OCI-LY3 (cell line): ENCODE data around the gene DCAF17.

Experiments used
- EZH2phosphoT487 ChIP-seq: fragments of 200-600 bp; shearing (Covaris generic); IDR thresholded peaks from 2 replicates; pipeline ENCODE4 v1.6.1; 2018; ENCODE audit warnings: antibody characterized with exemption, mixed run types, low read depth
- TF ChIP-seq, protein P1 (sequence below): fragments of 200-600, 300-600 bp; sonication (generic); IDR thresholded peaks from 2 replicates; pipeline ENCODE4 v1.5.1; 2014; ENCODE audit warnings: antibody characterized with exemption, low read length, low read depth

DNA sequence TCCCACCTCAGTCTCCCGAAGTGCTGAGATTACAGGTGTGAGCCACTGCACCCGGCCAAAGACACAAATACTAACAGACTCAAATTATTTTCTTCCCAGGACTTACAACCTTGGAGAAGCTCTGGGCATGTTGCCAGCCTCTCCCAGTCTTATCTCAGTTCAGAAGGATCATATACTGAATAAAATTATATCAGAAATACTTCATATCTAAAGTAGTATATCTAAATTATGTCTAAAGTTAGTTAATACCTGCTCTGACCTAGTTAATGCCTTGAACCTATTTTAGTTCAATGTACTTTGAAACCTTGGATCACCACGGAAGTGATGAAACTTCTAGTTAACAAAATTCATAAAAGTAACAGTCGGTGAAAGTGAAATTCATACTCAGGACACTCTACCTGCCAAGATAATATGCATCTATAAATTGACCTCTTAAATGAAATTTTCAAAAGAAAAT lies 53.8 kb downstream of the DCAF17 start:
- TF ChIP-seq, protein P1, sequence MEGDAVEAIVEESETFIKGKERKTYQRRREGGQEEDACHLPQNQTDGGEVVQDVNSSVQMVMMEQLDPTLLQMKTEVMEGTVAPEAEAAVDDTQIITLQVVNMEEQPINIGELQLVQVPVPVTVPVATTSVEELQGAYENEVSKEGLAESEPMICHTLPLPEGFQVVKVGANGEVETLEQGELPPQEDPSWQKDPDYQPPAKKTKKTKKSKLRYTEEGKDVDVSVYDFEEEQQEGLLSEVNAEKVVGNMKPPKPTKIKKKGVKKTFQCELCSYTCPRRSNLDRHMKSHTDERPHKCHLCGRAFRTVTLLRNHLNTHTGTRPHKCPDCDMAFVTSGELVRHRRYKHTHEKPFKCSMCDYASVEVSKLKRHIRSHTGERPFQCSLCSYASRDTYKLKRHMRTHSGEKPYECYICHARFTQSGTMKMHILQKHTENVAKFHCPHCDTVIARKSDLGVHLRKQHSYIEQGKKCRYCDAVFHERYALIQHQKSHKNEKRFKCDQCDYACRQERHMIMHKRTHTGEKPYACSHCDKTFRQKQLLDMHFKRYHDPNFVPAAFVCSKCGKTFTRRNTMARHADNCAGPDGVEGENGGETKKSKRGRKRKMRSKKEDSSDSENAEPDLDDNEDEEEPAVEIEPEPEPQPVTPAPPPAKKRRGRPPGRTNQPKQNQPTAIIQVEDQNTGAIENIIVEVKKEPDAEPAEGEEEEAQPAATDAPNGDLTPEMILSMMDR: no peak
- no peak for TF ChIP-seq EZH2phosphoT487
